HG03457 (cell line): ENCODE measurements around the gene CTU2.

Source experiments
- ATAC-seq: cut with Tn5 transposase; IDR thresholded peaks from one replicate; pipeline ENCODE4 v1.9.1; 2021; ENCODE audit warnings: moderate number of reproducible peaks; ENCODE audit not compliant: unreplicated experiment

Gene CTU2

GRCh38 chr16:88742896-88743605 lies 36.7 kb downstream of the CTU2 start:
- no peak for ATAC-seq

GRCh38 chr16:88743693-88744576 lies 37.6 kb downstream of the CTU2 start:
- no peak for ATAC-seq

DNA sequence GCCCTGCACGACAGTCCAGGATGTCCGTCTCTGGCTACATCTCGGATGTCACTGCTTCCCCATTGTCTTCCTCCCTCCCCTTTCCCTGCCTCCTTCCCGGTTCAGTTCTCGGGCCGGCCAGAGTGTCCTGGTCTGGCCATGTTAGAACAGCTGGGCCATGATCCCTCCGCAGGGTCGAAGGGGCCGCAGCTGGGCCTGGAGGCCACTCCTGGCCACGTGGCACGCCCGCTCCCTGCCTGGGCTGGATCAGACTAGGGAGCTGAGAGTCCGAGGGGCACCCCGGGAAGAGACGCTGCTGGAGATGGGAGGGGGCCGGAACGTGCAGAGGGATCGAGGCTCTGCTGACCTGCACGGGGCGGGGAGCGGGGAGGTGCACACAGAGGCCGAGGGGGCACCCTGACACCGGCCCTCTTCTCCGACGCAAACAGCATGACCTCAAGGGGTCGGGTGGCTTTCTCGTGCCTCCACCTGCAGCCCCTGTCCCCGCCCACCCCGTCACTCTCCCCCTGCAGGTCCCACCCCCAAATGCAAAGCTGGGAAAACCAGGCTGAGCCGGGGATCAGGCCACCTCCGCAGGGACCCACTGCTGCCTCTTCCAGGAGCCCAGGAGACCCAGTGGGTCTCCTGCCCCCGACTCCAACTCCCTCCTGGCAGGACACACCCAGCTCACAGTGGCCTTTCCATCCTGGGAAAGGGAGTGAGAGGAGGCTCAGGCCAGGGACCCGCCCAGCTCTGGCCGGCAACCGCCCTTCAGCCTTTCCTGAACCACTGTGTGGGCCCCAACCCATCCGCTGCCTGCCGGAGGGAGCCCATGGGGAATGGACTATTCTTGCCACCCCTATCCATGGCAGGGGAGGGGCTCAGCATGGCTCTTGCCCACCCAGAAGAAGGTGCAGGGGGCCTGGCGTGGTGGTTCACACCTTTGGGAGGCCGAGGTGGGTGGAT lies 38.5 kb downstream of the CTU2 start:
- no peak for ATAC-seq

DNA sequence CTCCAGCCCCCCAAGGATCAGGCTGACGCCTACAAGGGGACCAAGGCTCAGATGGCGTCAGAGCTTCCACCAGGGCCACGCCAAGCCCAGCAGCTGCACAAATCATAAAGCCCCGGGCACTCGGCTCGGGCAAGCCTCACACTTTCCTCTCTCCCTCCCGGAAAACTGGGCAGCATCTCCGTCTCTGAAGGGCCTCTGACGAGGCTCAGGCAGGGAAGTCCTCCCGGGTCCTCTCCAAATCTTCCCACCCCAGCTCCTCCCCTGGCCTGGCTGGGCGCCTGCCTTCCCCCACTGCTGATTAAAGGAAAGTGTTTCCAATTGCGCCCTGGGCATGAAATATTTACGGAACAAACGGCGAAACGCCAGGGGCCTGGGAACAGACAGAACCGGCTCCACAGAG lies 40.2 kb downstream of the CTU2 start:
- ATAC-seq: no peak

- ATAC-seq: no peak
Observed at GRCh38 chr16:88747588-88748301, 41.4 kb downstream of the CTU2 start.

DNA sequence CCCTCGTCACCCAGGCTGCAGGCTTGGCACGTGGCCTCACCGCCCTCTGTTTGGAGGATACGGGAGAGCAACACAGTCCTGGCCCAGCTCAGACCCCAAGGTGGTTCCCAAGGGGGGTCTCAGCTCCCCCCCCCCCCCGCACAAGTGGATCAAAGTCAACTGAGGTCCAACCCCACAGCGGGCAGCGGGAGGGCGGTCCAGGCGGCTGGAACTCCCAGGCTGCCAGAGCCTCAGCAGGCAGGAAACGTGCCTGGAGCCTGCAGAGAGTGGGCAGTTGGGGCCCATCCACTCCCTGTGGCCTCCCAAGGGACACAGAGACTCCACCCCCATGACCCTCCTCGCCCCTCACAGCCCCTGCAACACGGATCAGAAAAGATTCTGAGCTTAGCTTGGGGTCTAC lies 42.1 kb downstream of the CTU2 start:
- no peak for ATAC-seq

DNA sequence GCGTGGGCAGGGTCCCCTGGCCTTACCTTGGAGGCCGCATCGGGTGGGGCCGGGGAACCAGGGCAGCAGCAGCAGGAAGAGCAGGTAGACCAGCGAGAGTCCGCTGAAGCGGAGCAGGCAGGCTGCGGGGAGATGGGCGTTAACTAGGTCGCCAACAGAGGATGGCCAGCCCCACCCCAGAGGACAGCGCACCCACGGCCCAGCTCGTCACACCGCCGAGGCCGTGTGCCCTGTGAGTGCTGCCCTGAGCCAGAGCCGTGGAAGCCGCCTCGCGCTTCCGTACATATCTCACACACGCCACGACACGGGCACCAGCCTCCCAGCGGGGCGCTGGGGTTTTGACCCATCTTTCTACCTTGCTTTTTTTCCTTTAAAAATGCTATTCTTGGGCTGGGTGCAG lies 43.1 kb downstream of the CTU2 start:
- ATAC-seq: no peak

- no peak for ATAC-seq
Observed at GRCh38 chr16:88750854-88751253, 44.6 kb downstream of the CTU2 start.

GRCh38 chr16:88752386-88753002 lies 46.2 kb downstream of the CTU2 start:
- no peak for ATAC-seq

- ATAC-seq: no peak
Observed at GRCh38 chr16:88753191-88753590, 46.9 kb downstream of the CTU2 start.

DNA sequence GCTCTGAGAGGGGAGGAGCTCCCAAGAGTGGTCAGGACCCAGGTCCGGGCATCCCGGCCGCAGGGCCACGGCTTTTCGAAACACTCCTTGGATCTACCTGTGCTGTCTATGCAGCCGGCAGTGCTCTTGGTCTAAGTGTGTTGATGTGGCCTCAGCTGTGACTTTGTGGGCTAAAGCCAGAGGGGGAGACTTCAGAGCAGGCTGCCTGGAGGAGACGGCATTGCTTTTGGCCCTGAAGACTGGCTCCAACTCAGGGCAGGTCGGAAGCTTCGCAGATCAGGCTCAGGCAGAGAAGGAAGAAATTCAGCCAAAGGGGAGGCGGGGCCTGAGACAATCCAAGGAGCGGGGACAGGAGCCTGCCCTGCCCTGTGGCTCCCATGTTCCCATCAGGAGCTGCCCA lies 47.3 kb downstream of the CTU2 start:
- no peak for ATAC-seq

DNA sequence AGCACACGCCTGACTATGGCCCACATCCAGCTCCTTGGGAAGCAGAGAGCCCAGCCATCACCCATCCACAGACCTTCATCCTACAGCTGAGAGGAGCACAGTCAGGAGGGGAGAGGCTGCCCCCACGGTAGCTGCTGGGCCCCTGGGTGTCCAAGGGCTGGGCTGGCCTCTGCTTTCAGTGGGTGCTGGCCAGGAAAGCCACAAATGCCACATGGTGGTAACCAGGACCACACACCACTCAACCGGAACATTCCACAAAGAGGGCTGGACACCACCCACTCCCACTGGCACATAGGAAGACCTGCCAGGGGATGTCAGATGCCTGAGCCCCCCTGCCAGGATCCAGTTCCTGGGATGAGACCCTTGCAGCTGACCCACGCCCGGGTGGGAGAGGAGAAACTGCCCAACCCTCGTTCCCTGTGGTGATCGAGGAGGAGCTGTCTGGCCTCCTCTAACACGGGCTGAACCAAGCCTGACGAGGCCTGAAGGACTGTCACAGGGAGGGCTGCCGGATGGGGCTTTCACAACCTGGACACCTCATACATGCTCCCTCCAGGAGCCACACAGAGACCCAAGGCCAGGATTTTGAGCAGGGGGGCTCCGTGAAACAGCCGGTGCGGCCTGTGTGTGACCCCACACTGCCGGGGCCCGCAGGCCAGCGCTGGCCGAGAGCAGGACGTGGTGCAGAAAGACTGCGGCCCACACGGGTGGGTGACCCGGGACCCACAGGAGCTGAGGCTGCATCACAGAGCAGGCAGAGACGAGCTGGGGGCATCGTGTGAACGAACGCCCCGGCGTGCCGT lies 48.0 kb downstream of the CTU2 start:
- no peak for ATAC-seq

GRCh38 chr16:88754912-88755744 lies 48.8 kb downstream of the CTU2 start:
- ATAC-seq: no peak

GRCh38 chr16:88755745-88756443 lies 49.6 kb downstream of the CTU2 start:
- no peak for ATAC-seq

GRCh38 chr16:88758227-88758943 lies 52.1 kb downstream of the CTU2 start:
- ATAC-seq: no peak

- ATAC-seq: no peak
Observed at GRCh38 chr16:88758944-88759244, 52.6 kb downstream of the CTU2 start.

DNA sequence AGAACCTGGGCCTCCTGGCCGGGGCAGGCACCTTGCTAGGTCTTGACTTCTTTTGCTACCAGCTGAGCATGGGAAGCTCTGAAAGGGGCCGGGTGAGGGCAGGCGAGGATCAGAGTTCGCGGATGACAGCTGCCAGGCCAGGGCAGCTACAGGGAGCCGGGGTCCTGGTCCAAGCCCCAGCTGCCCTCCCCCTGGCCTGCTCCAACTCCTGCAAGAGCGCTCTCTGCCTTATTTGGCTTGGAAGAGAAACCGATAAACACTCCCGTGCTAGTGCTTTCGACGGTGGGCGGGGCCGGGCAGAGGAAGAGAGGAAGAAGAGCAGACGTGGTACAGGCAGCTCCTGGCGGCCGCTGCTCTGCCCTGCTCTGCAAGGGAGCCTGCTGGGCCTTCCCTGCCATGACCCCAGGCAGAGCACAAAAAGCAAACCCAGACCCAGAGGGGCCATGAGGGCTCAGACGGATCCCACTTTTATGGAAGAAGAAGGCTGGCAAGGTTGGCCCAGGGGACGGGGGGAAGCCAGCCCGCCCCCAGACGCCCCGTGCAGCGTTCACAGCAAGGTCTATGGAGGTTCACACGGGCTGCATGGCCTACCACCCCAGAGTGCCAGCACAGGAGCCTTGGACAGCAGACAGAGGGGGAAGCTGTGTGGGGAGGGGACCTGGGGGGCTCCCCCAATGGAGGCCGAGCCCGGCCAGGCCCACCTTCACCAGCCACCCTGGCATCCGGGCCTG lies 53.1 kb downstream of the CTU2 start:
- ATAC-seq: no peak
